A549 (cell line): ENCODE results near the gene PDGFB.

Experiments
- CTCF ChIP-seq: fragments of >200 bp; sonication (Bioruptor Twin); formaldehyde crosslinking; IDR thresholded peaks from 3 replicates; pipeline ENCODE4 v1.5.1; 2016
- EP300 ChIP-seq, 2 experiments: fragments of >200 bp; sonication (Bioruptor Twin); formaldehyde crosslinking; IDR thresholded peaks; 2 replicates in 1 of 2; 3 replicates in 1 of 2; pipeline ENCODE4 v1.6.1; 2016 to 2017
- MYC ChIP-seq: IDR thresholded peaks from 2 replicates; pipeline ENCODE4 v1.6.1; 2012; ENCODE audit warnings: mild to moderate bottlenecking, inconsistent platforms, low read length, improper control_type of control experiment, borderline replicate concordance
- POLR2A ChIP-seq: IDR thresholded peaks from 2 replicates; pipeline ENCODE4 v1.6.1; 2012; ENCODE audit warnings: mild to moderate bottlenecking, low read length
- RFX5 ChIP-seq: fragments of 450-650 bp; IDR thresholded peaks from 2 replicates; pipeline ENCODE4 v1.7.1; 2014; ENCODE audit warnings: antibody characterized with exemption, mild to moderate bottlenecking, moderate library complexity

GRCh38 chr22:39214006-39214382 lies 30.8 kb downstream of the PDGFB start:
- no peak for TF ChIP-seq POLR2A
- no peak for TF ChIP-seq CTCF
- no peak for TF ChIP-seq RFX5
- no peak for TF ChIP-seq EP300 (IDR thresholded peaks at IDR 0.05)
- no peak for TF ChIP-seq MYC
